Activated CD4-positive, CD25-positive, alpha-beta regulatory T cell treated with anti-CD3 and anti-CD28 coated beads, Interleukin-2, amount 50 U/mL, for 72 hours (primary cell): ENCODE results near the gene TBX2.
"Not testable (repeated sequence)": the region's sequence is repeated elsewhere in the genome, so short reads cannot be mapped to it uniquely, and the experiment has no call there.

Source experiments
- DNase-seq: peaks from one replicate; pipeline ENCODE4 v3.0.0; 2021

The TBX2 gene

DNA sequence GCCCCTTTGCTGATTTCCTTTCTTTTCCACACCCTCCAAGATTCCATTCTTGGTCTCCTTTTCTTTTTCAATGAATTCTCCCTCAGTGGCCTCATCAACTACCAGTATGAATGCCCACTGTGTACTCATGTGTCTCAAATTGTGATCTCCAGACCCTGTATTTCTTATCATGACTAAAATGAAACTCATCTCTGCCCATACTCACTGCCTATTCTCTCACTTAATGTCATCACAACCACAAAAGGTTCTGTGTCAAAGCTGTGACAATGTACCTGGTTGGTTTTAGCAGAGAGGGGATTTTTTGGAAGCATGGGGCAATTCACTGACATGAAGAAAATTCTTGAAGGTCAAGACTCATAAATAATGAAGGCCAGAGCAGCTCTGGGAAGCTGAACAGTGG lies 41.1 kb downstream of the TBX2 start:
- no peak for DNase-seq

DNA sequence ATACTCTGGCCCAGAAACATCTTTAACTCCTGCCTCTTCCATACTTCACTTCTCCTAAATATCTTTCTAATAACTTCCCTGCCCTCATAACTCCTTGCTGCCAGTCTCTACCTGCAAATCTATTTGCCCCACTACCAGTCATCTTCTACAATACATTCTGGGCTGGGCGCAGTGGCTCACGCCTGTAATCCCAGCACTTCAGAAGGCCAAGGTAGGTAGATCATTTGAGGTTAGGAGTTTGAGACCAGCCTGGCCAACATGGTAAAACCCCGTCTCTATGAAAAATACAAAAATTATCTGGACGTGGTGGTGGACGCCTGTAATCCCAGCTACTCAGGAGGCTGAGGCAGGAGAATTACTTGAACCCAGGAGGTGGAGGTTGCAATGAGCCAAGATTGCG lies 41.9 kb downstream of the TBX2 start:
- not testable (repeated sequence) for DNase-seq

DNA sequence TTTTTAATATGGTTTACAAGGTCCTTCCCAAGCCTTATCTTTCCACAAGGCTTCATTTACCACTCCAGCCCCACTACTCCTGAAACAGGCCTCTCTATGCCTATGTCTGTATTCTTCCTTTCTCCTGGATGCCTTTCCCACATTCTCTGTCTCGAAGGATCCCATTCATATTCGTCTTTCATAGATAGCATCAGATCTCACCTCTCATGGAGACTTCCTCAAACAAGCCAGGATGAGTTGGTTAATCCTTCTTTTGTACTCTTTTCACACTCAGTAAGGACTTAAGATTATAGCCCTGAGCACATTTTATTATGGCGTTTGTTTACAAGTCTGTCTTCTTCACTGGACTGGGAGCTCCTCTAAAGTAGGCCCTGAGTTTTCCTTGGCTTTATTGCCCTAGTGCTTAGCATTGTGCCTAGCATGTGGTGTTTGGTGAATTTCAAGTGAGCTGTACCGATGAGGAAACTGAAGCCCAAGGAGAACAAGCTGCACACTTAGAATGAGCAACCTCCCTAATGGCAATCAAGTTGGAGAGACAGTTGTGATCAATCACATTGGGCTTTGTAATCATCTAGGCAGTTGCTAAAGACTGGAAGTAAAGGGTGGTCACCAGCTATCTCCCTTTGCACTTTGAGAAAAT lies 42.6 kb downstream of the TBX2 start:
- DNase-seq, result no peak

DNA sequence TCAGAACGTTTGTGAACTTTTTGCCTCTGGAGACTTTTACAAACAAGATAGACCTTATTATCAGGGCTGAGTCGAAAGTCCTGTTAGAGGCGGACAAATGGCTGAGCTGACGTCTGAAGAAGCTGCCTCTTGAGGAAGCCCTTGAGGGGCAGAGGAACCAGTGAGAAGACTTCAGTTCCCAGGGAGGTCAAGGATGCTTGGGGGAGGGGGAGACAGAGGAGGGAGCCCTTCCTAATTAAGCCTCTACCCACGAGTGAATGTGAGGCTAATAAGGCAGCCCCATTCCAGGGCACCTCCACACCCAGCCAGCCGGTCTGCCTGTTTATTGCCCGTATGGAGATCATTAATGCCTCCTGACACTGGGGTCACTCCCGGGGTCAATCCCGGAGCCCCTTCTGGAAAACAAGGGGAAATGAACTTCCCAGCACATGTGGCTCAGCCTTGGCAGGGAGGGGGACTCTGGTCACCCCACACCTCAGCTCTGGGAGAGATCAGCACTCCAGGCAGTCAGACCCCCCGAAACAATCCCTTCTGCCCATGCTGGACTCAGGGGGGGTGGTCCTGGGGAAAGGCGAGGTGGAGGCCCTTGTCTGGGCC lies 43.3 kb downstream of the TBX2 start:
- DNase-seq, result no peak

DNA sequence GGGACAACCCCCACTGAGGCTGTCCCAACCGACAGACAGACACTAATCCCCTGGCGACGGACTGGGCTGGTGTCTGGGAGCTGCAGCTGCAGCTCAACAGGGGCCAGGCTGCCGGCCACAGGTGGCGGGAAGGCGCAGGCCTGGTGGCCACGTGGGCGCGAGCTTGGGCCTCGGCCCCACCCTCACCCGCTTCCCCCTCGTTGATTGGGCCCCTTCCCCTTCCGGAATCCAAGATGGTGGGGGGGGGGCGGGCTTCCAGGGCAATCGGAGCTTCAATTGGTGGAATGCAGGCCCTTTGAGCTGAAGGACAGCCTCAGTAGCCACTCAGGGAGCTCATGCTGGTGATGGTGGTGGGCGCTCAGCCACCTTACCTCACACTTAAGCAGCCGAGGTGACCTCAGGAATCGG lies 43.8 kb downstream of the TBX2 start:
- no peak for DNase-seq

DNA sequence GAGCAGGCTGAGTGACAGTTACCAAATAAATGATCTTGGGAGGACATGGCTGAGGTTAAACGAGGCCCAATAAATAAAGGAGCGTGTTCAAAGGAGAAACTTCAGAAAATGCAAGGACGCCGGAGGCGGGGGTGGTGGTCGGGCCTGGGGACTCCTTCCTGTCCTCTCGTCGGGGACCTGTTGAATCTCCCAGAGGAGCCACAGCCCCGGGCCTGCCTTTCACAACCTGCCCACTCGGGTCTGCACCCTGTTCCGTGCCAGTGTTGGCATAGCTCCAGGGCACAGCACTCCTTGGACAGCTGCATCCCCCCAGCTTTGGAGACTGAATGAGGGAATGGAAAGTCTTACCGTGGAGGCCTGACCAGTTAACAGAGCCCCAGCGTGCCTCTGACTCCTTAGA lies 44.4 kb downstream of the TBX2 start:
- DNase-seq, result no peak

DNA sequence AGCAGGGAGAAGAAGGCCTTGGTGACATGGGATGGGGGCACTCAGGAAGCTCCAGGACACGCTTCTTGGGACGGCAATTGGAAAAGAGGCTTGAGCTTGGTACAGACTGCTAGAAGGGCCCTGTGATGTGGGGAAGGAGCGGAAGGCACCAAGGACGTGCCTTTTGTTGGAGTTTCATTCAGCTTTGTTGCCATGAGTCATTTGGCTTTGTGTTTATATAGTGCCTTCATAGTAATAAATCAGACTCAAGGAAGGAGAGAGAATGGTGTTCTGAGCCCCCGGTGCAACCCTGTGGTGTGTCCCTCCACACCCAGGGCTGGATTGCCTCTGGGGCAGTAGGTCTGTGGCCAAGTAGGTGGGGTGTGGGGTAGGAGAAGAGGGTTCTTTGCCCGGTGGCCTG lies 45.2 kb downstream of the TBX2 start:
- DNase-seq, result no peak

DNA sequence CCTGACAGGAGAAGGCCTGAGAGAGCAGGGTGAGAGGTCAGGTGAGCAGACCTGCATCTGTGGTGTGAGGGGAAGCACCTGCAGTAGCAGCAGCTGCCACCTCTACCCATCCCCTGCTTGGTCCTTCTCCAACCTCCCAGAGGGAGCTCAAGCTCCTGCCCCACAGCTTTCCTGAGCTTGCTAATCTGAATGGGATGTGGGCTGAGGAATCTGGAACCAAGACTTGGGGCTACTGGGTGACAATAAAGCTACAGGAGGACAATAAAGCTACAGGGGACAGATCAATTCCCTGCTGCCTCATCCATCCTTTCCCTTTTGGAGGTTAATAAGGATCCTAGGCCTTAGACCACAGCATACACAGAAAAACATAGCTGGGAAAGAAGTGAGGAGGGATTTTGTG lies 47.7 kb downstream of the TBX2 start:
- DNase-seq, result no peak

DNA sequence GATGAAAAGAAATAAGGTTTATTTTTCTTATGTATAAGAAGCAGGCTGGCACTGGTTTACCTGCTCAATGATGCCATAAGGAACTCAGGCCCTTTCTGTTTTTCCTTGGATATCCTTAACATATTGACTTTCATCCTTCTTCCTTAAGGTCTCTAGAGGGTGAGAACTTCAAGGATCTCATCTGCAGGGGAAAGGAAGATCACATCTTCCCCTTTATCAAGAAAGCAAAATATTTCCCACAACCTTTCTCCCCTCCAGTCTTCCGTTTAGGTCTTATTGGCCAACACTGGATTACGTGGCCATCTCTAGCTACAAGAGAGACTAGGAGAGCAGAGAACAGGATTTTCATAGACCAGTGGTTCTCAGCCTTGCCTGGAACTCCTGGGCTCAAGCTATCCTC lies 48.4 kb downstream of the TBX2 start:
- no peak for DNase-seq

DNA sequence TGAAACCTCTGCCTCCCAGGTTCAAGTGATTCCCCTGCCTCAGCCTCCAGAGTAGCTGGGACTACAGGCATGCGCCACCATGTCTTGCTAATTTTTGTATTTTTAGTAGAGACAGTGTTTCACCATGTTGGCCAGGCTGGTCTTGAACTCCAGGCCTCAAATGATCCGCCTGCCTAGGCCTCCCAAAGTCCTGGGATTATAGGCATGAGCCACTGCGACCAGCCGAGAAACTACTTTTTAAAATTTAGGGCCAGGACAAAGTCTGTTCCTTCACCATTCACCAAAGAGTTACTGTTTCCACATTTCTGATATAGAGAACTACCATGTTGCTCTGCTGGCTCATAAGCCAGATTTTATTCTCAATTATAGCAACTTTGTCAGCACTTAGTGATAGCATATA lies 49.5 kb downstream of the TBX2 start:
- not testable (repeated sequence) for DNase-seq

DNA sequence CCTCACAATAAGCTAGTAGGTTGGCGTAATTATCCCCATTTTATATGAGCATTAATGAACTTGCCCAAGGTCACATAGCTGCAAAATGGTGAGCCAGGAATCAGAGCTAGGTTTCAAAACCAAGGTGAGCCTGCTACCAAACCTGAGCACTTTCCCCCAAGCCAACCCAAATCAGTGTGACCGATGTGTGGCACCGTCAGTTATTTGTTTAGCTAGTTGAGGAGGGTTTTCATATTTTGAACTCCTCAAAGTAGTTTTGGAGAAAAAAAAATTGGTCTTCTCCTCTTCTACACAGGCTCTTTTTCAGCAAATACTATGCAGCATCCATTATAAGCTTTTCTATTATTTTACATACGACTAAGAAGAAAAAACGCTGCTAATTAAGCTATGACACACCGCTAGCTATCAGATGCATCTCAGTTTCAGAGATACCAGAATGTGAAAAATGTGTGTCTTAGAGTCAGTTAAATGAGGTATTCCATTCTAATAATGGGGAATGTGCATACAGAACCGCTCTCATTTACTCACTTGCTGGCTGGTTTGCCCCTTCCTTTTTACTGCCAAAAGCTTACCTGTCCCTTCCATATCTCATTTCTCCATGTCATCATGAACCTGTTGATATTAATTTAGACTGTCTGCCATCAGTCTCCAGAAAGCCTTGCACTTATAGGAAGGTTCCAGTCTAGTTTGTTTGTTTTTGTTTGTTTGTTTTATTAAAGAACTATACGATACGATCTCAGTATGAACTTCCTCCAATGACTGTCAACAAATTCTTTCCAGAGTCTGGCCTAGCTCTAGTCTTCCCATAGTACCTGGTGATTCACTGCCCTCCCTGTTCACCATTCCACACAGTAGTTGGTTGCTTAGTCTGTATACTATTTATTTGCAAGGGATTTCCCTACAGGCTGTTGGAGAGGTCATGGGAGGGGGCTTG lies 50.3 kb downstream of the TBX2 start:
- no peak for DNase-seq

DNA sequence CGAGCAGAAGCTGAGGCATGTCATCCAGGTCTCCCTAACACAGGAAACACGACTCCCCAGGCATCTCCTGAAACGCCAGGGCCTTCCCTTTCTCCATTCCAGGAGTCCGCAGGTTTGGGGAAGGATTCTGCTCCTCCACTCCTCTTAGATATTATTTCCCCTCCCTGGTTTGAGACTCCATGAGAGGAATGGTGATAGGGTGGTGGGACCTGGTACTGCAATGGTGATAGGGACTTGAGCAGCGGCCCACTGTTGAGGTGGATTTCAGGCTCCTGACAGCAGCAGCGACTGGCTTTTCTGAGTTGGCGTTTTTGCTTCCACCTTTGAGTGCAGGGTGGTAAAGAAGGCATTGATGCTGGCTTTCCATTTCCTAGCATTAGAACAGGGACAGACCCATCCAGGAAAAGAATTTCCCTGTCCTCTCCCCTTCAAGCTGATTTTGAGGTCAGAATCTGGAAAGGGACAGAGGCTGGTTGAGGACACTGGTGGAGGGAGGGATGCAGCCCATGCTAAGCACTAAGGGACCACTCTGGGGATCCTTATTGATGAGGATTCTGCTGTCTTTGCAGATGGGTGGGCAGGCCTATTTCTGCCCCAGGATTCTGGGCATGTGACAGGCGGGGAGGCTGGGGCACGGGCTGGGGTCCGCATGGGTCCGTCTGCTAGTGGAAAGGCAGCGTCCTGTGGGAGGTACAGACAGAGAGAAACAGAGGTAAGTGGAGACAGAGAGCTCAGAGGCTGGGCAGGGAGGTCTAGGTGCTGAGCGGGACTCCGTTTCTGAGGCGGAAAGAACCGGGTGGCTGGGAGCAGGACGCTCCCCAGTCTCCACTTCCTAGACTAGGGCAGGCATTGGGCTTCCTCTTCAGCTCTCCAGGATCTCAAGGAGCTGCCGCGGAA lies 51.2 kb downstream of the TBX2 start:
- no peak for DNase-seq

DNA sequence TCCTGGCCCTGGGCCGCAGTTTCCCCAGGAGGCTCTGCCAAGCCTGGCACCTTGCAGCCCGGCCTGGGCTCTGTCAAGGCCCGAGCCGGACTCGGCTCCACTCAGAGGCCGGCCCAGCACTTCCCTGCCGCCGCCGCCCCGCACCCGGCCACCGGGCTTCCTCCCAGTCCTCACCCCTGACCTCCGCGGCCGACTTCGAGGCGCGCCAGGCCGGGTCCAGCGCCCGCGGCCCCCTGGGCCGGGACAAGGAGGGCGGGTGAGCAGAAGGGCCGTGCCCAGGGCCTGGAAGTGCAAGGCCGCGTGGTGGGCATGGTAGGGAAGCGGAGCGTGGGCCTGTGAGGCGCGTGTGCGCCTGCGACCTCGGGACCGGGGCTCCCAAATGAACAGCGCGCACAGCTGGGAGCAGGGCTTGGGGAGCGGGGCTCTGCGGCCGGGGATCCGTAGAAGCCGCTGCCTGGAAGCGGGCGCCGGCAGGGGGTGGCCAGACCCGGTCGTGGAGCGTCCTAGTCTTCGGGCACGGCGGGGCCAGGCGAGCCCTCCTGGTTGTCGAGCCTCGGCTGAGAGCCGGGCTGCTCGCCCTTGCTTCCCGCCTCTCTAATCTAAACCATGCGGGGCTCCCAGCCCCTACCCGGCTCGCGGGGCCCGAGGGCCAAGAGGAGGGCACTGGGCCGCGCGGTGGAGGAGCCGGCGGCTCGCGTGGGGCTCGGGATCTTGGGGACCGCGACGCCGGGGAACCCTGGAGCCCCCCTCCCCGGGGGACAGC lies 52.1 kb downstream of the TBX2 start:
- no peak for DNase-seq

DNA sequence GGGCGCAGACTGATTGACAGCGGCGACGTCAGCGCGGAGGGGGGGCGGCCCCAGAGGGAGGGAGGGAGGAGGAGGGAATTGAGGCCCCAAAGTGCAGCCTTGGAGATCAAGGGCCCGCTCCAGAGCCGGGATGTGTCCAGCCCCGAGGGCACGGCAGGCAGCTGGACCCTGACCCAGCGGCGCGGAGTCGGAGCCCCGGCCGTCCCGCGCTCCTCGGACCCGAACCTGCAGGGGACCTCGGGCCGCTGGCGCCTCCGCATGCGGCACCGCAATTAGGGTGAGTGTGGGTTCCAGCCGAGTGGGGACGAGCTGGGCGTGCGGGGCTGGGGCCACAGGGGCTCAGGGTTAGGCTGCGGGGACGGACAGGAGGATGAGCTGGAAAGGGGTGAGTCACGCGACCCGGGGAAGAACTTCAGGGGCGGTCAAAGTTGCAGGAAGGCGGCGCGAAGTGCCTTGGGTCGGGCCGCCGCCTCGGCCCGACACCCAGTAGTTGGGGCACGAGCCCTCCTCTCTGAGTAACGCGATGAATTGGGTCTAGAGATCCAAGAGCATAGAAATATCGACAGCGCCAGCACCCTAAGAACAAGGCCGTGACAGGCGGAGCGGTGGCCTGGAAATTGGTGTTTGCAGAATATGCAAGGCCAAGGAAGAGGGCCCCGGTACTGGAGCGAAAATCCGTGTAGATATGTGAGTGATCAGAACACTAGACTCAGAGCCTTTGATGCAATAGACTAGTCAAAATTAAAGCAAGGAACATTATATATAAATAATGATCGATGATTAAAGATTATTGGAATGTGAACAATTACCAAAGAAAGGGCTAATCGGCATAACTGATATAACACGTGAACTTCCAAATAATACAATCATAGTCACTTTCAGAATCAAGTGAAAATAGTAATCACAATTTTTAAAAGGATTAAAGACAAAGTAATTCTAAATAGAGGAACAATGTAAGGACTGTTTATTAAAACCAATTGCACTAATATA lies 53.0 kb downstream of the TBX2 start, which contains the start of gene TBX4:
Gene TBX4 (plus strand): TSS at position 122 of the 990 bp plus-strand sequence. CDS start 4,069 bp downstream, outside the sequence.
- no peak for DNase-seq

DNA sequence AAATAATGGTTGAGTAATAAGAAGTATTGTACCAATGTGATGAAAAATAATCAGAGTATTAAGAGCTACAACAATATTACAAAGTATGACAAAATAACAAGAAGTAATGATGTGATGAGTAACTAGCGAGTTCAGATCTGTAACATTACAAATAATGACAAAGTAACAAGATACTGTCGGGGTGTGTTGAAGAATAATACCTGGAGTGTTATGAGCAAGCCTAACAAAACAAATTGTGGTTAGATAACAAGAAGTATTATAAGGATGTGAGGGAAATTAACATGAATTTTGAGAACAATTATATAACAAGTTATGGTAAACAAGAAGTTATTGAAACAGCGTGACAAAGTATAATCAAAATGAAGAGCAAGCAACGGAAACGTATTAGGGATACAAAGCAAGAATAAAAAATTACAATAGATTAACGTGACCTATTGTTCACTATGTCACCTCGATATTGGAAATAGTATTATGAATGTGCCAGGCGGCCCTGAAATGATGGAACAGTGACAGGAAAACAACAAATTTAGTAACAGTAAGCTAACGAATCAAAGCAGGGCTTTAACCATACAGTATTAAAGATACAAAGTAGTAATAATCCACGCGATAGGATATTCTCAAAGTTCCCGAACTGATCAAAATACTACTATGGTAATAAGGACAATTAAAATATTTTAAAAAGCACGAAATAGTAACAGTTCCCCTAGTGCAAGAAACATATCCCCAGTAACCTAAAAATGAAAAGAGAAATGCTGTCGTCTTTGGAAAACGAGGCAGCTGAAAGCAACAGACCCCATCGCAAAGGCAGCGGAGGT lies 54.1 kb downstream of the TBX2 start:
- DNase-seq, result no peak

DNA sequence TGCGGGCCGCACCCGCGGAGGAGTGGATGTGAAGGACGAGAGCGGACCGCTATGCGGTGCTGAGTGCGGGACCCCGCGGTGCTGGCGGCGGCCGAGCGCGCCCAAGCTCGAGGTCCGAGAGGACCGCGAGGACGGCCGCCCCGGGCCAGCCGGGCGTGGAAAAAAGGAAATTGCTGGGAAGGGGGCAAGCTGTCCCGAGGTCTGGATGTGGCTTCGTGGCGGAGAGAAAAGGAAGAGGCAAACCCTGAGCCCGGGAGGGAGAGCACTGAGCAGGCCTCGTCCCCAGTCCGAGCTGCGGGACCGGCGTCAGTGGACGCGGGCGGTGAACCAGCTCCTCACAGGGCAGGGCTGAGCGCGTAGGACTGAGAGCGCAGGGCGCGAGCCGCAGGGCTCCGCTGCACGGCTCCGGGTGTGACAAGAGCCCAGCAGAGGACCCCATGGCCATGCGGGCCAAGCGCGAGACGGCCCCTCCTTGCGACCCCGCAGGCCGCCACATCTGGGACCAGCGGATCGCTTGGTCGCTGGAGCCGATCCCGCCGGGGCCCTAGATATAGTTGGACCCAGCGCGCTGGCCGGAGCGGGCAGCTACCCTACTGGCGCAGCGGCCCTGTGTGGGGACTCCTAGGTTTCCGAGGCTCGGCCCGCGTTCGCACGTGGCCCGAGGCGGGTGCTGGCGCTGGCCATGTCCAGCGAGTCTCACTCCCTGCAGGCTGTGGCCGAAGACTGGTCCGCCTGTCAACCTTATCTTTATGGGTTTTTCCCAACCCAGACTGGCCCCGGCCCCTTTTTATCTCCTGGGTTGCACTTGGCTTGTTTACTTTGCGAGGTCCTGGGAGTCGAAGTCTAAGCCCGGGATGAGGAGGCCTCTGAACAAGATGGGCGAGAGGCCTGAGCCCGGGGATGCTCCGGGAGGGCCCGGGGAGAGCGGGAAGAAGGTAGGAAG lies 55.0 kb downstream of the TBX2 start:
- no peak for DNase-seq

DNA sequence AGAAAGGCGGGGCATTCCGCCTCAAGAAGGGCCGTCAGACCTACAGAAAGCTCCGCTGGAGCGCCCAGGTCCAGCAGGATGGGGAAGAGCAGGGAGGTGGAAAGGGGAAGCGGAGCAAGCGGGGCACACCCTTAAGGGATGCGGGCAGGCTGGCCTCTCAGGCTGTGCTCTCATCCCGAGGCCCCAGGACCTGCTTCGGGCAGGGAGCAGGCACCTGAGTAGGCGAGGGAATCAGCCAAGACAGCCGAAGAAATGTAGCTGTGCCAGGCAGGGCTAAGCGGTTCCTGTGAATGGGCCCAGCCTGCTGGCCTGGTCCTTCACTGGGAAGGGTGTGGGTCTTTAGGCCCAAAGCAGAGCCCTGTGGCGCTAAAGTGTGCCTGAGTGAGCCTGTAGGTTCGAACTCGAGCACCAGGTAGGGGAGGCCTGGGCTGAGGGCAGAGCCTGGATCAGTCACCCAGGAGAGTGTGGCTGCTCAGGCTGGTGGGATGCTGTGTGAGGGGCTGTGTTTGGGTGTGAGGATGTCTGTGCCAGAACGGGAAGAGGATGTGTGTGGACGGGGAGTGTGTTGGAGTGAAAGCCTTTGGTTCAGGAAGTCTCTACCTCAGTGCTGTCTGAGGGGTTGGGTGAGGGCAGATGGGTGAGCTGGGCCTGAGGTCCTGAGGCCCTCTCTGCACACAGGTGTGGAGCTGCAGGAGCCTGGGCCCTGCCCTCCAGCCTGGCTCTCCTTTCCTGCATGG lies 55.8 kb downstream of the TBX2 start:
- DNase-seq, result no peak
